ENCODE measurements around the gene MRPS17. TPM values are rescaled to one million over a fixed set of nuclear protein-coding genes. Genes with fewer than 3 reads are reported as not detected.

Gene MRPS17
- total and polyA plus RNA-seq, 2 experiments from 2014 or later: 13.7 to 26.1 TPM

DNA sequence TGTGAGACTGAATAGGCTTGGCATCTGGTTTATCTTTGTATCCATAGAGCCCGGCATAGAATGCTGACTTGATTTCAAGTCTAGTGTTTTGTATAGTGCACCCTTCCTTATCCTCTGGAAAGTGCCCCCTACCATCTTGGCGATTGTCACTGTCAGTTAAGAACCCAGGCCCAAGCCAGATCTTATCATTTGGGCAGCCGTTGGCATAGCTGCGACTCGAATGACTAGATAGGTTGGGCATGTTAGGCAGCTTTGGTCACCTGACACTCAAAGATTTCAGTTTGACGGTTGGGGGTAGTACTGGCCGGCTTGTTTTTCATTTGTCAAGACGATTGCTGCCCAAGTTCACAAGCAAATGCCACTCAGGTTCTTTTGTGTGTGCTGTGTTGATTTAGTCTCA is 19.3 kb downstream of the MRPS17 start:
- Histone ChIP-seq H3K36me3 (replicated peaks; ENCODE audit: insufficient read depth, low read depth) (no peaks in the 10 kb centered on the region), H3K27ac (no peak overlapping the region)

DNA sequence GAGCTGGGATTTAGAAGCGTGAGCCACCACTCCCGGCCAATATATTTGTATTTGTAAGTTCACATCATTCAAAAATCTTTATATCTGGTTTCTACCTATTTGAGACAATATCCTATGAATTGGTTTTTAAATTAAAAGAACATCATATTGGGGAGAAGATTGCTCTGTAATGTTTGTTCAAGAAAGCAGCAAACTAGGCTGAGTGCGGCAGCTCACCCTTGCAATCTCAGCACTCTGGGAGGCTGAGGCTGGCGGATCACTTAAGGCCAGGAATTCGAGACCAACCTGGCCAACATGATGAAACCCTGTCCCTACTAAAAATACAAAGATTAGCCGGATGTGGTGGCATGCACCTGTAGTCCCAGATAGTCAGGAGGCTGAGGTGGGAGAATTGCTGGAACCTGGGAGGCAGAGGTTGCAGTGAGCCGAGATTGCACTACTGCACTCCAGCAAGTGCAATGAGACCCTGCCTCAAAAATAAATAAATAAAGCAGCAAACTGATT is 22.1 kb downstream of the MRPS17 start:
- no peak overlapping the region for H3K27ac ChIP-seq
- 97% methylated on average over 7 of the region's 7 CpGs for WGBS (ENCODE audit: low lambda C conversion rate, missing lambda C conversion rate)

More for the DNA sequence above, 19.3 kb downstream of the MRPS17 start:
- H3K4me1 ChIP-seq (ENCODE audit: insufficient read depth): no peaks in the 10 kb centered on the region
- H3K9me2 ChIP-seq (replicated peaks; ENCODE audit: insufficient read depth): no peaks in the 10 kb centered on the region
- 84% methylated on average over 8 of the region's 8 CpGs for WGBS (ENCODE audit: low lambda C conversion rate, missing lambda C conversion rate)
- peaks cover 94% of the 10 kb centered on the region for H3K79me2 ChIP-seq
- H3K4me3 ChIP-seq: no peak overlapping the region
- H2AFZ ChIP-seq: no peak overlapping the region
- no peak for TF ChIP-seq EZH2 (IDR thresholded peaks at IDR 0.05; ENCODE audit: borderline replicate concordance)
- TF ChIP-seq EZH2phosphoT487 (IDR thresholded peaks at IDR 0.05; ENCODE audit: low read depth, severe bottlenecking, unreplicated experiment): no peak
- TF ChIP-seq, protein P1, sequence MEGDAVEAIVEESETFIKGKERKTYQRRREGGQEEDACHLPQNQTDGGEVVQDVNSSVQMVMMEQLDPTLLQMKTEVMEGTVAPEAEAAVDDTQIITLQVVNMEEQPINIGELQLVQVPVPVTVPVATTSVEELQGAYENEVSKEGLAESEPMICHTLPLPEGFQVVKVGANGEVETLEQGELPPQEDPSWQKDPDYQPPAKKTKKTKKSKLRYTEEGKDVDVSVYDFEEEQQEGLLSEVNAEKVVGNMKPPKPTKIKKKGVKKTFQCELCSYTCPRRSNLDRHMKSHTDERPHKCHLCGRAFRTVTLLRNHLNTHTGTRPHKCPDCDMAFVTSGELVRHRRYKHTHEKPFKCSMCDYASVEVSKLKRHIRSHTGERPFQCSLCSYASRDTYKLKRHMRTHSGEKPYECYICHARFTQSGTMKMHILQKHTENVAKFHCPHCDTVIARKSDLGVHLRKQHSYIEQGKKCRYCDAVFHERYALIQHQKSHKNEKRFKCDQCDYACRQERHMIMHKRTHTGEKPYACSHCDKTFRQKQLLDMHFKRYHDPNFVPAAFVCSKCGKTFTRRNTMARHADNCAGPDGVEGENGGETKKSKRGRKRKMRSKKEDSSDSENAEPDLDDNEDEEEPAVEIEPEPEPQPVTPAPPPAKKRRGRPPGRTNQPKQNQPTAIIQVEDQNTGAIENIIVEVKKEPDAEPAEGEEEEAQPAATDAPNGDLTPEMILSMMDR (IDR thresholded peaks at IDR 0.05; ENCODE audit: poor library complexity): no peak
- H3K4me2 ChIP-seq: no peak overlapping the region
- H4K20me1 ChIP-seq (ENCODE audit: insufficient read depth, poor library complexity, severe bottlenecking): peaks cover 28% of the 10 kb centered on the region
- no peaks in the 10 kb centered on the region for H3K9me3 ChIP-seq (ENCODE audit: low read depth)
- H3K27me3 ChIP-seq: no peaks in the 10 kb centered on the region
- no peak for DNase-seq (ENCODE audit: low spot score)

DNA sequence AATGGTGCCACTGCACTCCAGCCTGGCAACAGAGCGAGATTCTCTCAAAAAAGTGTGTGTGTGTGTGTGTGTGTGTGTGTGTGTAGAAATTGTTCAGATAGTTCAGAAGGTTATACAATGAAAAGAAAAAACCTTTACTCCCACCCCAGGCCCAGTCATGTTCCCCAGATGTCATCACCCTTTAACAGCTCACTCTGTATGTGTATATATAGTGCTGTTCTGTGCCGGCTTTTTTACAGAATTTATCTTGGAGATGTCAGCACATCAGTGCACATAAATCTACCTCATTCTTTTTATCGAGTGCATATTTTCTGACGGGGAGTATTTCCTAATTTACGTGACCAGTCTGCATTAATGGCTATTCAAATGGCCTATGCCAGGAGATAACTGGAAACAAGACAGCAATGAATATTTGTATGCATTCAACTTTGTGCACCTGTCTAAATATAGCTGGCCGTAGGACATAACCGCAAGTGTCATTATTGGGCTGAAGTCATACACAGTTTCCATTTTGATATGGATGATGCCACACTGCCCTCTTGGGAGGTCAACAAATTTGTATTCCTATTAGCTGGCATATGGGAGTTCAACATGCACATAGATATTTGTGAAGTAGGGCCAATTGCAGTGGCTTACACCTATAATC is 24.4 kb downstream of the MRPS17 start:
- Histone ChIP-seq H3K4me2 (no peak overlapping the region), H3K9me3 (ENCODE audit: low read depth) (no peaks in the 10 kb centered on the region), H3K9me2 (replicated peaks; ENCODE audit: insufficient read depth) (no peaks in the 10 kb centered on the region), H3K4me3 (no peak overlapping the region), H4K20me1 (ENCODE audit: insufficient read depth, poor library complexity, severe bottlenecking) (peaks cover 26% of the 10 kb centered on the region), H3K4me1 (ENCODE audit: insufficient read depth) (no peaks in the 10 kb centered on the region), H2AFZ (no peak overlapping the region), H3K27ac (no peak overlapping the region), H3K79me2 (peaks cover 71% of the 10 kb centered on the region), H3K36me3 (replicated peaks; ENCODE audit: insufficient read depth, low read depth) (no peaks in the 10 kb centered on the region), H3K27me3 (no peaks in the 10 kb centered on the region)
- 83% methylated on average over 7 of the region's 7 CpGs for WGBS (ENCODE audit: low lambda C conversion rate, missing lambda C conversion rate)
- DNase-seq (ENCODE audit: low spot score): no peak
- TF ChIP-seq EZH2phosphoT487 (IDR thresholded peaks at IDR 0.05; ENCODE audit: low read depth, severe bottlenecking, unreplicated experiment): no peak
- TF ChIP-seq EZH2 (IDR thresholded peaks at IDR 0.05; ENCODE audit: borderline replicate concordance): no peak
- TF ChIP-seq, protein P1 (IDR thresholded peaks at IDR 0.05; ENCODE audit: poor library complexity): no peak

More for the DNA sequence above, 22.1 kb downstream of the MRPS17 start:
- no peaks in the 10 kb centered on the region for H3K9me2 ChIP-seq (replicated peaks; ENCODE audit: insufficient read depth)
- no peak overlapping the region for H2AFZ ChIP-seq
- TF ChIP-seq EZH2 (IDR thresholded peaks at IDR 0.05; ENCODE audit: borderline replicate concordance): no peak
- no peak for TF ChIP-seq EZH2phosphoT487 (IDR thresholded peaks at IDR 0.05; ENCODE audit: low read depth, severe bottlenecking, unreplicated experiment)
- TF ChIP-seq, protein P1 (IDR thresholded peaks at IDR 0.05; ENCODE audit: poor library complexity): no peak
- no peak overlapping the region for H3K4me2 ChIP-seq
- H3K27me3 ChIP-seq: no peaks in the 10 kb centered on the region
- no peaks in the 10 kb centered on the region for H3K36me3 ChIP-seq (replicated peaks; ENCODE audit: insufficient read depth, low read depth)
- DNase-seq (ENCODE audit: low spot score): no peak
- peaks cover 88% of the 10 kb centered on the region for H3K79me2 ChIP-seq
- no peak overlapping the region for H3K4me3 ChIP-seq
- peaks cover 33% of the 10 kb centered on the region for H4K20me1 ChIP-seq (ENCODE audit: insufficient read depth, poor library complexity, severe bottlenecking)
- no peaks in the 10 kb centered on the region for H3K9me3 ChIP-seq (ENCODE audit: low read depth)
- no peaks in the 10 kb centered on the region for H3K4me1 ChIP-seq (ENCODE audit: insufficient read depth)

Data from hepatocyte (in vitro differentiated cells).